Suprapubic skin (tissue), 4 donors: ENCODE data around the gene AFF1.

Experiments
- EP300 ChIP-seq: sonication (generic); formaldehyde crosslinking; IDR thresholded peaks from one replicate; pipeline ENCODE4 v1.6.1; 2017; ENCODE audit warnings: antibody characterized with exemption
- POLR2AphosphoS5 ChIP-seq, 3 donors: sonication (generic); formaldehyde crosslinking; IDR thresholded peaks; one replicate each; pipeline ENCODE4 v1.6.1; 2017; ENCODE audit warnings: antibody characterized with exemption in 3 of 3
- TF ChIP-seq, protein P1 (sequence below), 2 donors: fragments of 200-600 bp in 1 of 2; fragments of 450-650 bp in 1 of 2; sonication (generic) in 1 of 2; IDR thresholded peaks; one replicate each; pipeline ENCODE4 v1.5.1; 2016 to 2019; ENCODE audit warnings: antibody characterized with exemption in 2 of 2, mild to moderate bottlenecking in 1 of 2, moderate library complexity in 1 of 2

DNA sequence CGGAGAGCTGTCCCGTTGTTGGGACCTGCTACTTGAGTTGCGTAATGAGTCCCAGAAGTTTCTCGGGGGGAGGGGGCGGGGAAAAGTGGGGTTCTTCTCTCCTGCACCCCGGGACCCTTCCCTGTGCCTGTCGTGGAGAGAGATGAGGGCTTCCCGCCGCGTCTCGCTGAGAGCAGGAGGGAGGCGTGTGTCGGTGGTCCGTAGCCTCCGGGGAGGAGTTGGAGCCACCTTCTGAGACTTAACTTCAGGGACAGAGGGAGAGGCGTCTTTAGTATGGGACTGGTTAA, 698 bp downstream of the AFF1 start:
- TF ChIP-seq, protein P1, sequence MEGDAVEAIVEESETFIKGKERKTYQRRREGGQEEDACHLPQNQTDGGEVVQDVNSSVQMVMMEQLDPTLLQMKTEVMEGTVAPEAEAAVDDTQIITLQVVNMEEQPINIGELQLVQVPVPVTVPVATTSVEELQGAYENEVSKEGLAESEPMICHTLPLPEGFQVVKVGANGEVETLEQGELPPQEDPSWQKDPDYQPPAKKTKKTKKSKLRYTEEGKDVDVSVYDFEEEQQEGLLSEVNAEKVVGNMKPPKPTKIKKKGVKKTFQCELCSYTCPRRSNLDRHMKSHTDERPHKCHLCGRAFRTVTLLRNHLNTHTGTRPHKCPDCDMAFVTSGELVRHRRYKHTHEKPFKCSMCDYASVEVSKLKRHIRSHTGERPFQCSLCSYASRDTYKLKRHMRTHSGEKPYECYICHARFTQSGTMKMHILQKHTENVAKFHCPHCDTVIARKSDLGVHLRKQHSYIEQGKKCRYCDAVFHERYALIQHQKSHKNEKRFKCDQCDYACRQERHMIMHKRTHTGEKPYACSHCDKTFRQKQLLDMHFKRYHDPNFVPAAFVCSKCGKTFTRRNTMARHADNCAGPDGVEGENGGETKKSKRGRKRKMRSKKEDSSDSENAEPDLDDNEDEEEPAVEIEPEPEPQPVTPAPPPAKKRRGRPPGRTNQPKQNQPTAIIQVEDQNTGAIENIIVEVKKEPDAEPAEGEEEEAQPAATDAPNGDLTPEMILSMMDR (IDR thresholded peaks at IDR 0.05) = no peak
- TF ChIP-seq EP300 (no peak), POLR2AphosphoS5 (IDR thresholded peaks at IDR 0.05) (no peak)
